NCI-H146 treated with DMSO at 0.1 percent for 48 hours (cell line): Measurements from ENCODE around the gene SPOCK1.

Source experiments
- DNase-seq: peaks from one replicate; lab custom pipeline; 2025; ENCODE audit not compliant: unreplicated experiment; lab: John Stamatoyannopoulos, UW

Gene SPOCK1

GRCh38 chr5:137366526-137366925, 132.6 kb downstream of the SPOCK1 start:
- DNase-seq, result no peak

GRCh38 chr5:137365126-137365865, 133.8 kb downstream of the SPOCK1 start:
- no peak for DNase-seq

- no peak for DNase-seq
Observed at GRCh38 chr5:137361280-137361679, 137.8 kb downstream of the SPOCK1 start.

- no peak for DNase-seq
Observed at GRCh38 chr5:137360607-137361006, 138.5 kb downstream of the SPOCK1 start.

GRCh38 chr5:137359941-137360340, 139.2 kb downstream of the SPOCK1 start:
- no peak for DNase-seq

- DNase-seq, result no peak
Observed at GRCh38 chr5:137357436-137357835, 141.7 kb downstream of the SPOCK1 start.

GRCh38 chr5:137356127-137356526, 143.0 kb downstream of the SPOCK1 start:
- no peak for DNase-seq

- DNase-seq, result no peak
Observed at GRCh38 chr5:137355708-137356107, 143.4 kb downstream of the SPOCK1 start.

- DNase-seq, result no peak
Observed at GRCh38 chr5:137352095-137352494, 147.0 kb downstream of the SPOCK1 start.

- DNase-seq, result no peak
Observed at GRCh38 chr5:137350791-137351190, 148.3 kb downstream of the SPOCK1 start.

- no peak for DNase-seq
Observed at GRCh38 chr5:137348759-137349158, 150.4 kb downstream of the SPOCK1 start.

GRCh38 chr5:137347865-137348264, 151.3 kb downstream of the SPOCK1 start:
- no peak for DNase-seq

- no peak for DNase-seq
Observed at GRCh38 chr5:137346281-137346680, 152.8 kb downstream of the SPOCK1 start.

- DNase-seq, result no peak
Observed at GRCh38 chr5:137345396-137345795, 153.7 kb downstream of the SPOCK1 start.

- no peak for DNase-seq
Observed at GRCh38 chr5:137344723-137345322, 154.3 kb downstream of the SPOCK1 start.

- no peak for DNase-seq
Observed at GRCh38 chr5:137344021-137344420, 155.1 kb downstream of the SPOCK1 start.

- DNase-seq, result no peak
Observed at GRCh38 chr5:137342764-137343163, 156.4 kb downstream of the SPOCK1 start.

- DNase-seq, result no peak
Observed at GRCh38 chr5:137341831-137342230, 157.3 kb downstream of the SPOCK1 start.

- no peak for DNase-seq
Observed at GRCh38 chr5:137340881-137341280, 158.2 kb downstream of the SPOCK1 start.

- no peak for DNase-seq
Observed at GRCh38 chr5:137336565-137337120, 162.5 kb downstream of the SPOCK1 start.

GRCh38 chr5:137336161-137336560, 163.0 kb downstream of the SPOCK1 start:
- no peak for DNase-seq

- no peak for DNase-seq
Observed at GRCh38 chr5:137335493-137335892, 163.6 kb downstream of the SPOCK1 start.
